Gastrocnemius medialis (tissue), 4 donors: ENCODE data around the gene WDFY4.

ENCODE experiments used
- CTCF ChIP-seq, 5 experiments: fragments of 450-650 bp in 3 of 5; fragments of 200-600 bp in 2 of 5; sonication (generic) in 2 of 5; IDR thresholded peaks in 4 of 5; conservative IDR thresholded peaks in 1 of 5; 1 replicate in 4 of 5; 2 replicates in 1 of 5; pipeline ENCODE4 v1.5.1; 2016 to 2019; ENCODE audit warnings: antibody characterized with exemption in 5 of 5, mild to moderate bottlenecking in 3 of 5, moderate library complexity in 3 of 5
- POLR2A ChIP-seq, 2 donors: fragments of 450-650 bp; IDR thresholded peaks; one replicate each; pipeline ENCODE4 v1.6.1; 2017; ENCODE audit warnings: antibody characterized with exemption in 2 of 2, mild to moderate bottlenecking in 2 of 2, moderate library complexity in 2 of 2

DNA sequence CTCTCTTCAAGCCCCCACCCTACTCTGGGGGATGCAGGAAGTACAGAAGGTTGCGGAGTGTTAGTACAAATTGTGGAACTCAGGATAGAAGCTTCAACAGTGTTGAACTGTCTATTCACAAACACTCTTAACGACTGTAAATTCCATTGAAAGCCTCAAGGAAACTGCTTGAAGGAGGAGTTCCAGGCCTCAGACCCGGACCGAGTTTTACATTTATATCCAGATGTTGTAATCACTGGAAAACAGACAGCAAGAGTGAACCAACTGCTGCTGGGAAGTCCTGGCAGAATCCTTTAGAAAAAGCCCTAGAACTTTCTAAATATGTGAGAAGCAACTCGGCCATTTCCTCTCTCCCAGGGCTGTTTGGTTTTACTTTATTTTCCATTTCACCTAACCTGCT, 339.1 kb downstream of the WDFY4 start:
- TF ChIP-seq CTCF (IDR thresholded peaks at IDR 0.05 in 4 of 5, conservative IDR thresholded peaks at IDR 0.05 in 1 of 5) (no peak), POLR2A (IDR thresholded peaks at IDR 0.05) (no peak)
